Mesendoderm (in vitro differentiated cells): ENCODE data around the gene UBL7.
A peak's percentile ranks its signal among the peaks of the same experiment; 100 is the strongest.

ENCODE experiments used
- DNase-seq: peaks from one replicate; pipeline ENCODE4 v3.0.0; 2013
- H2AK5ac ChIP-seq: 2 replicates; pipeline ENCODE4 v1.6.1; 2013; ENCODE audit warnings: low read length, inconsistent platforms
- H2BK120ac ChIP-seq: 2 replicates; pipeline ENCODE4 v1.6.1; 2013; ENCODE audit warnings: low read depth, mild to moderate bottlenecking, low read length, moderate library complexity, mixed read lengths
- H2BK15ac ChIP-seq: replicated peaks from 2 replicates; pipeline ENCODE4 v1.6.1; 2013; ENCODE audit warnings: low read depth, mild to moderate bottlenecking, moderate library complexity
- H2BK5ac ChIP-seq: 2 replicates; pipeline ENCODE4 v1.6.1; 2013; ENCODE audit warnings: low read length, inconsistent platforms
- H3K18ac ChIP-seq: 2 replicates; pipeline ENCODE4 v1.6.1; 2013; ENCODE audit warnings: mild to moderate bottlenecking, low read length, mixed read lengths
- H3K23ac ChIP-seq: one replicate; pipeline ENCODE4 v1.6.1; 2013; ENCODE audit warnings: low read length
- H3K27ac ChIP-seq: 2 replicates; pipeline ENCODE4 v1.5.1; 2013; ENCODE audit warnings: low read depth, mild to moderate bottlenecking, inconsistent platforms, low read length, moderate library complexity
- H3K27me3 ChIP-seq: 2 replicates; pipeline ENCODE4 v1.6.1; 2013; ENCODE audit warnings: low read length, control low read depth, mild to moderate bottlenecking, inconsistent platforms; ENCODE audit not compliant: insufficient read depth, poor library complexity
- H3K36me3 ChIP-seq: 2 replicates; pipeline ENCODE4 v1.6.1; 2013; ENCODE audit warnings: low read length, inconsistent platforms; ENCODE audit not compliant: control insufficient read depth, insufficient read depth
- H3K4ac ChIP-seq: one replicate; pipeline ENCODE4 v1.6.1; 2013; ENCODE audit warnings: low read depth, mild to moderate bottlenecking, low read length, moderate library complexity
- H3K4me1 ChIP-seq: 2 replicates; pipeline ENCODE4 v1.6.1; 2013; ENCODE audit warnings: low read depth, low read length, inconsistent platforms; ENCODE audit not compliant: control insufficient read depth
- H3K4me2 ChIP-seq: 2 replicates; pipeline ENCODE4 v1.6.1; 2013; ENCODE audit warnings: low read length
- H3K4me3 ChIP-seq: 2 replicates; pipeline ENCODE4 v1.5.1; 2013; ENCODE audit warnings: mild to moderate bottlenecking, low read length
- H3K56ac ChIP-seq: one replicate; pipeline ENCODE4 v1.6.1; 2013; ENCODE audit warnings: low read length
- H3K79me1 ChIP-seq: 2 replicates; pipeline ENCODE4 v1.6.1; 2013; ENCODE audit warnings: low read length, inconsistent platforms
- H3K79me2 ChIP-seq: 2 replicates; pipeline ENCODE4 v1.6.1; 2013; ENCODE audit warnings: mild to moderate bottlenecking, low read length; ENCODE audit not compliant: control insufficient read depth, insufficient read depth
- H3K9ac ChIP-seq: 2 replicates; pipeline ENCODE4 v1.6.1; 2013; ENCODE audit warnings: low read length, inconsistent platforms
- H4K5ac ChIP-seq: one replicate; pipeline ENCODE4 v1.6.1; 2013; ENCODE audit warnings: low read length
- H4K8ac ChIP-seq: one replicate; pipeline ENCODE4 v1.6.1; 2013; ENCODE audit warnings: low read depth, mild to moderate bottlenecking, control low read depth, low read length, moderate library complexity
- WGBS: extraction: QIAGEN DNeasy Blood & Tissue Kit; methylation state at CpG from one replicate; pipeline ENCODE4 v1.1.7; 2013; ENCODE audit warnings: low lambda C conversion rate, missing lambda C conversion rate; ENCODE audit not compliant: insufficient coverage; ENCODE audit errors: extremely low coverage; 5-methylcytosine and 5-hydroxymethylcytosine counted together

The UBL7 gene

DNA sequence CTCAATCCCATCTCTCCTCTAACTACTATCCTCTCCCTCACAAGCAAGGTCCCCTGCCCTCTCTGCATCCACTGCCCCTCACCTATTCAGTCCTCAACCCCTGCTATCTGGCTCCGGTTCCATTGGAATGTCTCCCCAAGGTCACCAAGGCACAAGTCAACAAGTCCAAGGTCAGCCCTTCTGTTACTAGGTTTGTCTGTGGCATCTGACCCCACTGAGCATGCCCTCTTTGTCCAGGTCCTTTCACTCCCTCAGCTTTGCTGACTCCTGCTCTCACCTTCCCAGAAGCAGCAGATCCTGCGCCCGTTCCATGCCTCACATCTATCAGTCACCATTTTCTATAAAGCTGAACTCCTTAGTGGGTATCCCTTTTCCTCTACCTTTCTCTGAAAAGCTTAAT, 18.9 kb downstream of the UBL7 start:
- Histone ChIP-seq H3K18ac (no peak overlapping the region), H3K4me3 (no peak overlapping the region), H3K27ac (no peak overlapping the region), H3K9ac (no peak overlapping the region), H4K8ac (no peak overlapping the region), H3K4me2 (no peak overlapping the region), H3K4ac (no peak overlapping the region), H3K79me2 (no peaks in the 10 kb centered on the region), H3K79me1 (no peaks in the 10 kb centered on the region), H4K5ac (no peak overlapping the region), H2BK5ac (no peak overlapping the region), H3K56ac (no peak overlapping the region), H3K36me3 (no peaks in the 10 kb centered on the region), H3K23ac (no peak overlapping the region), H2AK5ac (no peak overlapping the region), H2BK15ac (no peak overlapping the region), H2BK120ac (no peak overlapping the region), H3K4me1 (no peaks in the 10 kb centered on the region), H3K27me3 (no peaks in the 10 kb centered on the region)
- DNase-seq, result no peak
- no CpG with 5 or more reads among the region's 3 CpGs for WGBS

- H2BK5ac ChIP-seq, result no peak overlapping the region
- H3K23ac ChIP-seq, result no peak overlapping the region
- H3K36me3 ChIP-seq, result no peaks in the 10 kb centered on the region
- H3K4me1 ChIP-seq, result no peaks in the 10 kb centered on the region
- no peak overlapping the region for H3K4ac ChIP-seq
- H4K5ac ChIP-seq, result no peak overlapping the region
- H3K79me2 ChIP-seq, result no peaks in the 10 kb centered on the region
- no peak overlapping the region for H4K8ac ChIP-seq
- no peak overlapping the region for H3K9ac ChIP-seq
- no peak overlapping the region for H3K56ac ChIP-seq
- H3K79me1 ChIP-seq, result no peaks in the 10 kb centered on the region
- H2BK120ac ChIP-seq, result no peak overlapping the region
- H3K4me3 ChIP-seq, result no peak overlapping the region
- H3K27ac ChIP-seq, result no peak overlapping the region
- no peak overlapping the region for H3K4me2 ChIP-seq
- no CpG with 5 or more reads among the region's 6 CpGs for WGBS
- H3K18ac ChIP-seq, result no peak overlapping the region
- no peaks in the 10 kb centered on the region for H3K27me3 ChIP-seq
- DNase-seq, result no peak
- H2AK5ac ChIP-seq, result no peak overlapping the region
- H2BK15ac ChIP-seq, result no peak overlapping the region
Observed at GRCh38 chr15:74441248-74441941, 19.6 kb downstream of the UBL7 start.

GRCh38 chr15:74438721-74439316, 22.1 kb downstream of the UBL7 start:
- H3K4me2 ChIP-seq, result no peak overlapping the region
- H3K18ac ChIP-seq, result no peak overlapping the region
- H3K56ac ChIP-seq, result no peak overlapping the region
- no peak overlapping the region for H2BK15ac ChIP-seq
- H3K79me1 ChIP-seq, result no peaks in the 10 kb centered on the region
- no peak overlapping the region for H3K4me3 ChIP-seq
- no peak overlapping the region for H3K9ac ChIP-seq
- H3K79me2 ChIP-seq, result no peaks in the 10 kb centered on the region
- H3K4me1 ChIP-seq, result peaks cover 5% of the 10 kb centered on the region
- H3K36me3 ChIP-seq, result no peaks in the 10 kb centered on the region
- DNase-seq, result peak; percentile 84
- H3K27ac ChIP-seq, result no peak overlapping the region
- H3K23ac ChIP-seq, result no peak overlapping the region
- H3K4ac ChIP-seq, result no peak overlapping the region
- H2BK5ac ChIP-seq, result no peak overlapping the region
- no CpG with 5 or more reads among the region's 2 CpGs for WGBS
- no peak overlapping the region for H4K8ac ChIP-seq
- H2BK120ac ChIP-seq, result no peak overlapping the region
- H2AK5ac ChIP-seq, result no peak overlapping the region
- no peaks in the 10 kb centered on the region for H3K27me3 ChIP-seq
- H4K5ac ChIP-seq, result no peak overlapping the region

DNA sequence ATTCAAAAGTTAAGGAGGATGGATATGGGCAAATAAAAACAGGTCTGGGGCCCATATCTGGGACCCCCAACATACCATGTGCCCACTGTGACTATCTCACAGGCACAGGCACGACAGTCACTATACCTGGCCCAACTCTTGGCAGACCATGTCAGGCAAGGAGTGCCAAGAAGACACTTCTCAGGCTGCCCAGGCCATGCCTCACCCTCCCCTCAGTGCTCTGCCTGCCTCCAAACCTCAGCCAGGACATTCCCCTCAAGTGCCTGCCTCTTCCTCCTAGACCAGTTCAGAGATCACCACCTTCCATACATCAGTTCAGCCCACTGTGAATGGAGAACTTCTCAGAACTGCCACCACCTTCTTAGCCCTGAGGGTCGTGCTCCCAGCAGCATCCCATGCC, 22.8 kb downstream of the UBL7 start:
- Histone ChIP-seq H3K79me1 (no peaks in the 10 kb centered on the region), H4K8ac (no peak overlapping the region), H3K79me2 (no peaks in the 10 kb centered on the region), H3K18ac (no peak overlapping the region), H3K27ac (no peak overlapping the region), H3K4me2 (no peak overlapping the region), H3K23ac (no peak overlapping the region), H3K4me1 (peaks cover 5% of the 10 kb centered on the region), H2BK5ac (no peak overlapping the region), H3K9ac (no peak overlapping the region), H3K4me3 (no peak overlapping the region), H2AK5ac (no peak overlapping the region), H3K36me3 (no peaks in the 10 kb centered on the region), H4K5ac (no peak overlapping the region), H3K4ac (no peak overlapping the region), H3K27me3 (no peaks in the 10 kb centered on the region), H2BK15ac (no peak overlapping the region), H2BK120ac (no peak overlapping the region), H3K56ac (no peak overlapping the region)
- no CpG with 5 or more reads among the region's 2 CpGs for WGBS
- DNase-seq, result no peak

- Histone ChIP-seq H4K5ac (peak overlapping the region; percentile 33), H3K27me3 (no peaks in the 10 kb centered on the region), H3K36me3 (no peaks in the 10 kb centered on the region), H4K8ac (no peak overlapping the region), H3K4me1 (peaks cover 5% of the 10 kb centered on the region), H3K4ac (peak overlapping the region; percentile 10), H3K27ac (no peak overlapping the region), H3K23ac (peak overlapping the region; percentile 48), H3K9ac (peak overlapping the region; percentile 65), H2BK120ac (no peak overlapping the region), H3K18ac (peak overlapping the region; percentile 29), H3K4me2 (peak overlapping the region; percentile 38), H2BK5ac (peak overlapping the region; percentile 57), H2BK15ac (no peak overlapping the region), H3K79me1 (peaks cover 16% of the 10 kb centered on the region), H3K56ac (peak overlapping the region; percentile 93), H3K4me3 (peak overlapping the region; percentile 1), H2AK5ac (no peak overlapping the region), H3K79me2 (peaks cover 12% of the 10 kb centered on the region)
- no peak for DNase-seq
- WGBS, result no CpG with 5 or more reads among the region's 16 CpGs
Observed at GRCh38 chr15:74434263-74435136, 26.5 kb downstream of the UBL7 start.
